Immature natural killer cell (primary cell): Measurements from ENCODE around the gene DRG1. TPM values are rescaled to one million over a fixed set of nuclear protein-coding genes. Genes with fewer than 3 reads are reported as not detected.
"Not testable (repeated sequence)": the region's sequence is repeated elsewhere in the genome, so short reads cannot be mapped to it uniquely, and the experiment has no call there.

Experiments
- DNase-seq, 3 donors: peaks; one replicate each; pipeline ENCODE4 v3.0.0; 2022; ENCODE audit warnings: mixed read lengths in 1 of 3
- H3K27ac Mint-ChIP-seq, 6 donors: one replicate each; pipeline ENCODE4 v1.8.0; 2020; ENCODE audit warnings: mixed read lengths in 6 of 6, mild to moderate bottlenecking in 5 of 6, inconsistent platforms in 4 of 6, moderate library complexity in 3 of 6
- H3K27me3 Mint-ChIP-seq, 3 donors: one replicate each; pipeline ENCODE4 v1.8.0; 2020 to 2021; ENCODE audit warnings: low read depth in 3 of 3, mild to moderate bottlenecking in 3 of 3, mixed read lengths in 3 of 3, moderate library complexity in 3 of 3, inconsistent platforms in 1 of 3
- H3K36me3 Mint-ChIP-seq, 3 donors: one replicate each; pipeline ENCODE4 v1.8.0; 2020; ENCODE audit warnings: mixed read lengths in 3 of 3, inconsistent platforms in 2 of 3, mild to moderate bottlenecking in 2 of 3
- H3K4me1 Mint-ChIP-seq, 2 donors: one replicate each; pipeline ENCODE4 v1.8.0; 2020; ENCODE audit warnings: inconsistent platforms in 2 of 2, mild to moderate bottlenecking in 2 of 2, mixed read lengths in 2 of 2, moderate library complexity in 1 of 2
- H3K4me3 Mint-ChIP-seq, 5 donors: one replicate each; pipeline ENCODE4 v1.8.0; 2020; ENCODE audit warnings: mild to moderate bottlenecking in 5 of 5, mixed read lengths in 5 of 5, inconsistent platforms in 3 of 5, moderate library complexity in 3 of 5
- H3K9me3 Mint-ChIP-seq, 6 donors: one replicate each; pipeline ENCODE4 v1.8.0; 2020; ENCODE audit warnings: mild to moderate bottlenecking in 6 of 6, mixed read lengths in 6 of 6, inconsistent platforms in 4 of 6, moderate library complexity in 3 of 6
- polyA plus RNA-seq, 3 donors: library from polyadenylated mRNA; unstranded; fragments of 300-500 nt; fragmentation: Illumina TruSeq; gene quantifications; one replicate each; pipeline ENCODE4 v1.2.3, GENCODE V29; 2021

DRG1 gene, protein sequence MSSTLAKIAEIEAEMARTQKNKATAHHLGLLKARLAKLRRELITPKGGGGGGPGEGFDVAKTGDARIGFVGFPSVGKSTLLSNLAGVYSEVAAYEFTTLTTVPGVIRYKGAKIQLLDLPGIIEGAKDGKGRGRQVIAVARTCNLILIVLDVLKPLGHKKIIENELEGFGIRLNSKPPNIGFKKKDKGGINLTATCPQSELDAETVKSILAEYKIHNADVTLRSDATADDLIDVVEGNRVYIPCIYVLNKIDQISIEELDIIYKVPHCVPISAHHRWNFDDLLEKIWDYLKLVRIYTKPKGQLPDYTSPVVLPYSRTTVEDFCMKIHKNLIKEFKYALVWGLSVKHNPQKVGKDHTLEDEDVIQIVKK
- 100 to 1,000 TPM in 2 of 3 donors, 10 to 100 TPM in 1; 82.0 to 129 (median 105) TPM for polyA plus RNA-seq

DNA sequence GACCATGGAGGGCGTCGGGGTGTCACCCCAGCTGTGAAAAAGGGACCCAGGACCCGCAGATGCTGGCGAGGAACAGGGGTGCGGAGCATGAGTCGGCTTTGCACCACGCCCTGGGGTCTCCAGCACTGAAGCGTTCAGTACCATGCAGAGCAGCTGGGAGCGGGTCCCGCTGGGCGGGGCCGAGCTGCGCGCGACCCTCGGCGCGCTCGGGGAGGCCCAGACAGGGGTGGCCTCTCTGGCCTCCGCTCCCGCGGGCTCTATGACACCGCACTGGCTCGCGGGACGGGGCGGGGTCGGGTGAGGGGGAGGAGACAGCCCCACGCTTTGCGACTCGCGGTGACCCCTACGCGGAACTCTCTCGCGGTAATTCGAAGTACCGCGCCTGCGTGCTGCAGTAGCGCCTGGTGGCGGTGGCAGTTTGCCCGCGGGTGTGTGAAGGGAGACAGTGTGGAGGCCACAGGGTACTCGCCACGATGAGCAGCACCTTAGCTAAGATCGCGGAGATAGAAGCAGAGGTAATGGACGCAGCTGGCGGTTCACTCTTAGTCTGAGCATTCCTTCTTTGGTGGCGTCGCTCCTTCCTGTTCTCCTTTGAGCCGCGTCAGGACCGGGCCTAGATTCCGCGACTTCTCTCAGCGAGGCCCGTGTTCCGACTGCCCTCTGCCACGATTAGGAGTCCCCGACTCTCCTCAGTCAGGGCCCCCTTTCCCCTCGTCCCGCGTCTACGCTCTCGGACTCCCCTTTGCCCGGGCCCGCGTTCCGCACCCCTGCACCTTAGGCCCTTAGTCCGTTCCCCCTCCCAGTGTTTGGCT, at the start of gene DRG1:
Gene DRG1 (plus strand): TSS at position 394 of the 812 bp plus-strand sequence. CDS start 80 bp downstream, at position 474.
- H3K27me3 Mint-ChIP-seq: peaks cover under 1 to 3% (median 2%) of the 10 kb centered on the region in 3 donors
- peaks cover 20 to 31% of the 10 kb centered on the region in 2 donors for H3K4me1 Mint-ChIP-seq
- no peaks in the 10 kb centered on the region for H3K9me3 Mint-ChIP-seq
- peak within 1 kb of the TSS; percentile 94 to 98 (median 95) for H3K4me3 Mint-ChIP-seq
- peak within 1 kb of the TSS; percentile 91 to 98 (median 96) for H3K27ac Mint-ChIP-seq
- DNase-seq: peak; percentile 96
- H3K36me3 Mint-ChIP-seq: peaks cover 5 to 10% (median 6%) of the 10 kb centered on the region in 3 donors

DNA sequence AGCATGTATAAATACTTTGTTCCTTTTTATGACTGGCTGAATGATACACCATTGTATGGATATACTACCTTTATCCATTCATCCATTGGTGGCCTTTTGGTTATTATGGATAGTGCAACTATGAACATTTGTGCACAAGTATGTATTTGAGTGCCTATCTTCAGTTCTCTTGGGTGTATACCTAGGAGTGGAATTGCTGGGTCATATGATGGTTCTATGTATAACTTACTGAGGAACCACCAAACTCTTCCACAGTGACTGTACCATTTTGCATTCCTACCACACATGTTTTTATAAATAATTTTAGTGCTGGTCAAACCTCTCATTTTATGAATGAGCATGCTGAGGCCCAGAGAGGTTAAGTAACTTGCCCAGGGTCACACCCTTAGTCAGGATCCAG, 49.4 kb upstream of the DRG1 start:
- DNase-seq: no peak
- H3K9me3 Mint-ChIP-seq: no peaks in the 10 kb centered on the region
- H3K36me3 Mint-ChIP-seq: no peaks in the 10 kb centered on the region
- peaks cover 0 to 6% (median 2%) of the 10 kb centered on the region in 3 donors for H3K27me3 Mint-ChIP-seq
- H3K27ac Mint-ChIP-seq: no peak overlapping the region
- peaks cover 9 to 12% of the 10 kb centered on the region in 2 donors for H3K4me1 Mint-ChIP-seq
- no peak overlapping the region for H3K4me3 Mint-ChIP-seq

DNA sequence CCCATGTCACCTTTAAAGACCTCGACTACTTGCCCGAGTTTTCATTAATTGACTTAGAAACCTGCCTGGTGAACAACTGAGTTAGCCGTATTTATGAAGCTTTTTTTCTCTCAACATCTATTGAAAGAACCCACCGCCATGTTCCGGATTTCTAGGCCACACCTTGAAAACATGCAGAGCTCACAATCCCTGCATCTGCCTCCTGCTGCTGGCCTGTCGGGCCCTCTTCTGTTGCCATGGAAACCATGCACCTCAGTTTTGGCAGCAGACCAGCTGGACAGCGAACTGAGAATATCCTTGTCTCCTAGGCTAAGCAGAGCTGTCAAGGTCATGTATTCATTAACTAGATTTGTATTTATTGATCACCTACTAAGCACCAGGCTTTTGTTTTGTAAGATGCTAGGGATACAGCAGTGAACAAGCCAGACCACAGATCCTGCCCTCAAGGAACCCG, 49.0 kb upstream of the DRG1 start:
- peaks cover 6 to 8% of the 10 kb centered on the region in 2 donors for H3K4me1 Mint-ChIP-seq
- peaks cover 0 to 4% (median 0%) of the 10 kb centered on the region in 3 donors for H3K27me3 Mint-ChIP-seq
- H3K9me3 Mint-ChIP-seq: no peaks in the 10 kb centered on the region
- no peak overlapping the region for H3K4me3 Mint-ChIP-seq
- DNase-seq: no peak
- H3K27ac Mint-ChIP-seq: no peak overlapping the region
- H3K36me3 Mint-ChIP-seq: no peaks in the 10 kb centered on the region

DNA sequence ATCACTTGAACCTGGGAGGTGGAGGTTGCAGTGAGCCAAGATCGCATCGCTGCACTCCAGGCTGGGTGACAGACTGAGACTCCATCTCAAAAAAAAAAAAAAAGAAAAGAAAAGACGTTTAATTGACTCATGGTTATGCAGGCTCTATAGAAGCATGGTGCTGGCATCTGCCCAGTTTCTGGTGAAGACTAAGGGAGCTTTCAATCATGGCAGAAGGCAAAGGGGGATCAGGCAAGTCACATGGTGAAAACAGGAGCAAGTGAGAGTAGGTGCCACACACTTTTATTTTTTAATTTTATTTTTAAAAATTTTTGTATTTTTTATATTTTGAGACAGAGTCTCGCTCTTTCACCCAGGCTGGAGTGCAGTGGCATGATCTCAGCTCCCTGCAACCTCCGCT, 44.9 kb upstream of the DRG1 start:
- Mint-ChIP-seq H3K9me3 (no peaks in the 10 kb centered on the region), H3K4me3 (no peak overlapping the region), H3K27me3 (peaks cover 0 to 5% (median 0%) of the 10 kb centered on the region in 3 donors), H3K27ac (peak overlapping the region in 1 of 6 donors; percentile 8), H3K36me3 (no peaks in the 10 kb centered on the region), H3K4me1 (no peaks in the 10 kb centered on the region)
- DNase-seq: no peak

DNA sequence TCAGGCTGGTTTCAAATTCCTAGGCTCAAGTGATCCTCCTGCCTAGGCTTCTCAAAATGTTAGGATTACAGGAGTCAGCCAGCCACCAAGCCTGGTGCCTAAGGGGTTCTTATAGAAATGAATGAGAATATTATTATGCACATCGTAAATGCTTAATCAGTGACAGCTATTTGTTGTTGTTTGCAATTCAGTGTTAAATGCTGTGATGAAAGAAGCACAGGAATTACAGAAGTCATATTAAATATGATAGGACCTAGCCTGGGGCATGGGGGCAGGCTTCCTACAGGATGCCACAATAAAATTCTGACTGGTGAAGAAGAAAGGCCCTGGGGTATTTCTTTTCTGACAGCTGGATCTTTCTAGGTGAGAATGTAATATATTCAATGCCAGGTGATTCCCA, 39.4 kb upstream of the DRG1 start:
- H3K27ac Mint-ChIP-seq: no peak overlapping the region
- no peaks in the 10 kb centered on the region for H3K36me3 Mint-ChIP-seq
- H3K27me3 Mint-ChIP-seq: peaks cover 0 to 3% (median 0%) of the 10 kb centered on the region in 3 donors

DNA sequence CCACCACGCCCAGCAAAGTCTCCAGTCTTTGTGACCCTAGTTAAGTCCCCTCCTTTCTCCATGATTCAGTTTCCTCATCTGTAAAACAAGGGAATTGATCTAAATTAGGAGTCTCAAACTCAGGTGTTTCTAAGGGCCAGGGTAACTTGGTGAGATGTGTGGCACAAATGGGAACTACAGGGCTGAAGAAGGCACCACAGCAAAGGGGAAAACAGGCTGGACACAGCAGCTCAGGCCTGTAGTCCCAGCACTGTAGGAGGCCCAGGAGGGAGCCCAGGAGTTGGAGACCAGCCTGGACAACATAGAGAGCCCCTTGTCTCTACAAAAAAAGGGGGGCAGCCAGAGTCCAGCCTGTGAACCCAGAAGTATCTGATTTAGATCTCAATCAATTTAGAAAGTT, 37.7 kb upstream of the DRG1 start:
- H3K4me3 Mint-ChIP-seq: no peak overlapping the region
- no peaks in the 10 kb centered on the region for H3K4me1 Mint-ChIP-seq
- no peak for DNase-seq
- H3K9me3 Mint-ChIP-seq: no peaks in the 10 kb centered on the region
- H3K36me3 Mint-ChIP-seq: no peaks in the 10 kb centered on the region
- H3K27me3 Mint-ChIP-seq: peaks cover 0 to 5% (median 0%) of the 10 kb centered on the region in 3 donors
- H3K27ac Mint-ChIP-seq: no peak overlapping the region

More for the DNA sequence above, 39.4 kb upstream of the DRG1 start:
- DNase-seq: no peak
- Mint-ChIP-seq H3K4me1 (no peaks in the 10 kb centered on the region), H3K9me3 (no peaks in the 10 kb centered on the region), H3K4me3 (no peak overlapping the region)

DNA sequence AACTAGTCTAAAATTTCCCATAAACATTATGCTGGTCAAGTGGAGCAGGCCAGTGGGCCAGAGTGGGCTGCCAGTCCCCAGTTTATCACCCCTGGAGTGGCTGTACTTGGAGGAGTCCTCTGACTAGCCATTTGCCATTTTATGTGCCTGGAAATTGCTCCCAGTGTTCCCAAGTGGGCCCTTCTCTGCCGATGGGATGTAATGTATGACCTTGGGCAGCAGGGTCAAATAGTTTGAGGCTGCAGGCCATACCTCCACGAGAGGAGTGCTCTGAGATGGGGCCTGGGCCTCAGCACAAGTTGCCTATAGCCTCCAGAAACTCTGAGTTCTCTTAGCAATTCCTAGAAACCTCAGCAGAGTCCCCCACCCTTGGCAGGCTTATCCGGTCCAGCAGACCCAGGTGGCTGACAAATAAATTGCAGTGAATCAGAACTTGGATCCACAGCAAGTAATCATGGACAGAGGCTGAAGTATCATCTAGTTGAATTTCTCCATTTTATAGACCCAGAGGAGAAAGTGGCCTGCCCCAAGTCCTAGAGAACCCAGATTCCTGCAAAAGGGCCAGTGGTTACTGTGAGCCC, 35.4 kb upstream of the DRG1 start:
- H3K9me3 Mint-ChIP-seq: no peaks in the 10 kb centered on the region
- H3K4me3 Mint-ChIP-seq: no peak overlapping the region
- no peak overlapping the region for H3K27ac Mint-ChIP-seq
- DNase-seq: no peak
- no peaks in the 10 kb centered on the region for H3K4me1 Mint-ChIP-seq
- H3K27me3 Mint-ChIP-seq: peaks cover 0 to 2% (median 0%) of the 10 kb centered on the region in 3 donors
- H3K36me3 Mint-ChIP-seq: no peaks in the 10 kb centered on the region

DNA sequence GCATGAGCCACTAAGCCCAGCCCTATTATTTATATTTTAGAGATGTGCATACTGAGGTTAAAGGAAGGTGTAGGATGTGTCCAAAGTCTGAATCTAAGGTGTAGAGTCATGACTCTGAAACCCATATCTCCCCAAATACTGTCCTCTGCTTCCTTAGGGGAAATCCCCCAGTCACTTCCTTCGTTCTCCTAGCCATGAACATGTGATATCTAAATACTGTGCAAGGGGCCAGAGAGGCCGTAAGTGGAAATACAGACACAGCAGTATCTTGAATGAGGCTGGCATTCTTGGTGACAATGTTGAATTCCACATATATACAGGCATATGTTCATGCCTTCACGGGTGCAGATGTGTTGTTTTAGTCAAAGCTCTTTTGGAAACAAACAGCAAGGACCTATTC, 32.0 kb upstream of the DRG1 start:
- H3K27me3 Mint-ChIP-seq: peaks cover 0 to 2% (median 0%) of the 10 kb centered on the region in 3 donors
- no peaks in the 10 kb centered on the region for H3K4me1 Mint-ChIP-seq
- DNase-seq: no peak
- no peak overlapping the region for H3K4me3 Mint-ChIP-seq
- no peaks in the 10 kb centered on the region for H3K36me3 Mint-ChIP-seq
- no peak overlapping the region for H3K27ac Mint-ChIP-seq
- no peaks in the 10 kb centered on the region for H3K9me3 Mint-ChIP-seq

DNA sequence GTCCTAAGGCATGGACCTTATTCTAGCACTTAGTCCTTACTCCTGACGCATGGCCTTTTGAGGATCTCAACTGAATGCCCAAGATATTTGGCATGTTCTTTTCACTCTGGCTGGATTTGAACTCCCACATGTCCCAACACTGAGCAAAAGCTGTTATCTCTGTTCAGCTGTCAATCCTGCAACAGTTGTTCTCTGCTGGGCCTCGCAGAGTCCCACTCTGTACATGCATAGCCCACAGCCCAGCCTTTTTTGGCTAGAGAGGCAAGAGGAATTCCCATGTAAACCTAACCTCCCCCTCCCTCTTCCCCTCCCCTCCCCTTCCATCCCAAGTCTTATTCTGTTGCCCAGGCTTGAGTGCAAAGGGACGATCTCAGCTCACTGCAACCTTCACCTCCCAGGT, 21.8 kb upstream of the DRG1 start:
- H3K36me3 Mint-ChIP-seq: peaks cover 0 to 3% (median 0%) of the 10 kb centered on the region in 3 donors
- H3K27me3 Mint-ChIP-seq: peaks cover 1 to 2% (median 1%) of the 10 kb centered on the region in 3 donors
- no peak for DNase-seq
- H3K9me3 Mint-ChIP-seq: no peaks in the 10 kb centered on the region
- H3K4me3 Mint-ChIP-seq: no peak overlapping the region
- H3K4me1 Mint-ChIP-seq: no peaks in the 10 kb centered on the region
- no peak overlapping the region for H3K27ac Mint-ChIP-seq

DNA sequence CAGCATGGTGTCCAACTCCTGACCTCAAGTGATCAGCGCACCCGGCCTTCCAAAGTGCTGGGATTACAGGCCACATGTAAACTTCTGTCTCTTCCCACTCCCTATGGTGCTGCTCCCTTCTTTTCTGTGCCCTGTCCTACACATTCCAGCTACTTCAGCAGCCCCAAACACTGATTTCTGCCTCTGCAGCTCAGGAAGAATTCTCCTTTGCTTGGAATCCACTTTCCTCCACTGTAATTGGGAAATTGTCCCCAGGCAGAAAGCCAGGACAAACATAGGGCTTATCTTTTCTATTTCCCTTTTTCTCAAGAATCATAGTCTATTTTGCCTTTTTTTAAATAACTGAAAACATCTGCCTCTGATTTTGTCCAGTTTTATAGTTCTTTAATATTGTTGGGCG, 21.3 kb upstream of the DRG1 start:
- no peaks in the 10 kb centered on the region for H3K4me1 Mint-ChIP-seq
- peaks cover 1 to 2% (median 1%) of the 10 kb centered on the region in 3 donors for H3K27me3 Mint-ChIP-seq
- H3K27ac Mint-ChIP-seq: no peak overlapping the region
- H3K9me3 Mint-ChIP-seq: no peaks in the 10 kb centered on the region
- no peak overlapping the region for H3K4me3 Mint-ChIP-seq
- peaks cover 0 to 3% (median 0%) of the 10 kb centered on the region in 3 donors for H3K36me3 Mint-ChIP-seq
- no peak for DNase-seq

DNA sequence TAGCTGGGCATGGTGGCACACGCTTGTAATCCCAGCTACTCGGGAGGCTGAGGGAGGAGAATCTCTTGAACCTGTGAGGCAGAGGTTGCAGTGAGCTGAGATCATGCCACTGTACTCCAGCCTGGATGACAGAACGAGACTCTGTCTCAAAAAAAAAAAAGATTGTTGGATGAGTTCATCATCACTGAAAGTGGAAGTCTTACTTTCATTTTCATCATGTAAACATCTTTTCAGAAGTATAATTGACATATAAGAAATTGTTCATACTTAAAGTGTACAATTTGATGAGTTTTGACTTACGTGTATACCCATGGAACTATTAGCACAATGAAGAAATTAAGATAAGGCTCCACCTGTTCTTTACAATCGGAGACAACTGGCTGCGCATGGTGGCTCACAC, 20.8 kb upstream of the DRG1 start:
- H3K4me3 Mint-ChIP-seq, H3K27ac Mint-ChIP-seq, DNase-seq: not testable (repeated sequence)

DNA sequence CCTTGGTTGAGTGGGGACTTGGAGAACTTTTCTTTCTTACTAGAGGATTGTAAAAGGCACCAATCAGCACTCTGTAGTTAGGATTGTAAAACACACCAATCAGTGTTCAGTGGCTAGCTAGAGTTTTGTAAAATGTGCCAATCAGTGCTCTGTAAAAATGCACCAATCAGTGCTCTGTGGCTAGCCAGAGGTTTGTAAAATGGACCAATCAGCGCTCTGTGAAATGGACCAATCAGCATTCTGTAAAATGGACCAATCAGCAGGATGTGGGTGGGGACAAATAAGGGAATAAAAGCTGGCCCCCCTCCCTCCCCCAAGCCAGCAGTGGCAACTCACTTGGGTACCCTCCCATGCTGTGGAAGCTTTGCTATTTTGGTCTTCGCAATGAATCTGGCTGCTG, 5.5 kb upstream of the DRG1 start:
- Mint-ChIP-seq H3K4me1 (peaks cover 2 to 4% of the 10 kb centered on the region in 2 donors), H3K4me3 (no peak overlapping the region), H3K9me3 (no peaks in the 10 kb centered on the region), H3K27ac (no peak overlapping the region), H3K27me3 (peaks cover 0 to 7% (median 5%) of the 10 kb centered on the region in 3 donors), H3K36me3 (peaks cover 0 to 4% (median 0%) of the 10 kb centered on the region in 3 donors)
- DNase-seq: no peak

More for the DNA sequence above, 20.8 kb upstream of the DRG1 start:
- H3K9me3 Mint-ChIP-seq, H3K36me3 Mint-ChIP-seq, H3K4me1 Mint-ChIP-seq, H3K27me3 Mint-ChIP-seq: not testable (repeated sequence)

DNA sequence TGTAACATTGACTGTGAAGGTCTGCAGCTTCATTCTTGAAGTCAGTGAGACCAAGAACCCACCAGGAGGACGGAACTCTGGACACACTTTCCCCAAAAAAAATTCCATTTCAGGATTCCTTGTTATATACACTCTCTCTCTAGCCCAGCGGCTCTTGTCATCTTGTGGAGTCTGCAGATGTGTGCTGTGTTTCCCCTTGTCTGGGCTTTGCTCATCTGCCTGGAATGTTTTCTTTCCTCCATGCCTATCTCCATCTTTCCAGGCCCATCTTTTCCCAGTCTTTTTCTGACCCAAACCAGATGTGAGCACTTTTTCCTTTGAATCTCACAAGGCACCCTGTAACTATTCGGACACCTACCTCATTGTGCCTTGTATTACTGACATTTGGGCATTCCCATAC, 5.1 kb upstream of the DRG1 start:
- no peak overlapping the region for H3K4me3 Mint-ChIP-seq
- no peak overlapping the region for H3K27ac Mint-ChIP-seq
- H3K9me3 Mint-ChIP-seq: no peaks in the 10 kb centered on the region
- H3K4me1 Mint-ChIP-seq: peaks cover 3 to 7% of the 10 kb centered on the region in 2 donors
- DNase-seq: no peak
- peaks cover 0 to 4% (median 0%) of the 10 kb centered on the region in 3 donors for H3K36me3 Mint-ChIP-seq
- peaks cover 0 to 7% (median 5%) of the 10 kb centered on the region in 3 donors for H3K27me3 Mint-ChIP-seq
